C4-2B (cell line): ENCODE results near the gene S100A5.

Experiments used
- ZFX ChIP-seq: fragments of 450-650 bp; IDR thresholded peaks from 2 replicates; pipeline ENCODE4 v1.6.1; 2017
- TF ChIP-seq, protein P1 (sequence below): fragments of 450-650 bp; conservative IDR thresholded peaks from 2 replicates; pipeline ENCODE4 v1.5.1; 2017; ENCODE audit warnings: mild to moderate bottlenecking

GRCh38 chr1:153560241-153560640 lies 19.5 kb upstream of the S100A5 start:
- TF ChIP-seq, protein P1, sequence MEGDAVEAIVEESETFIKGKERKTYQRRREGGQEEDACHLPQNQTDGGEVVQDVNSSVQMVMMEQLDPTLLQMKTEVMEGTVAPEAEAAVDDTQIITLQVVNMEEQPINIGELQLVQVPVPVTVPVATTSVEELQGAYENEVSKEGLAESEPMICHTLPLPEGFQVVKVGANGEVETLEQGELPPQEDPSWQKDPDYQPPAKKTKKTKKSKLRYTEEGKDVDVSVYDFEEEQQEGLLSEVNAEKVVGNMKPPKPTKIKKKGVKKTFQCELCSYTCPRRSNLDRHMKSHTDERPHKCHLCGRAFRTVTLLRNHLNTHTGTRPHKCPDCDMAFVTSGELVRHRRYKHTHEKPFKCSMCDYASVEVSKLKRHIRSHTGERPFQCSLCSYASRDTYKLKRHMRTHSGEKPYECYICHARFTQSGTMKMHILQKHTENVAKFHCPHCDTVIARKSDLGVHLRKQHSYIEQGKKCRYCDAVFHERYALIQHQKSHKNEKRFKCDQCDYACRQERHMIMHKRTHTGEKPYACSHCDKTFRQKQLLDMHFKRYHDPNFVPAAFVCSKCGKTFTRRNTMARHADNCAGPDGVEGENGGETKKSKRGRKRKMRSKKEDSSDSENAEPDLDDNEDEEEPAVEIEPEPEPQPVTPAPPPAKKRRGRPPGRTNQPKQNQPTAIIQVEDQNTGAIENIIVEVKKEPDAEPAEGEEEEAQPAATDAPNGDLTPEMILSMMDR, result no peak
- TF ChIP-seq ZFX, result no peak
